ENCODE measurements around the gene VAT1L.

VAT1L gene

GRCh38 chr16:77896415-77897128 is 108.2 kb downstream of the VAT1L start:
- H2AFZ ChIP-seq (ENCODE audit: low read length), result no peak overlapping the region
- no peak for DNase-seq
- H3K27me3 ChIP-seq (replicated peaks; ENCODE audit: insufficient read depth, low read length), result no peaks in the 10 kb centered on the region

GRCh38 chr16:77897129-77897437 is 108.7 kb downstream of the VAT1L start:
- Histone ChIP-seq H3K27me3 (replicated peaks; ENCODE audit: insufficient read depth, low read length) (no peaks in the 10 kb centered on the region), H3K36me3 (replicated peaks; ENCODE audit: insufficient read depth, low read length) (no peaks in the 10 kb centered on the region), H3K9me2 (replicated peaks; ENCODE audit: insufficient read depth, low read length) (no peaks in the 10 kb centered on the region), H2AFZ (ENCODE audit: low read length) (no peak overlapping the region), H3F3A (ENCODE audit: insufficient read depth, low read length) (no peaks in the 10 kb centered on the region), H3K4me3 (ENCODE audit: low read length) (no peak overlapping the region), H4K20me1 (ENCODE audit: insufficient read depth, low read length) (no peaks in the 10 kb centered on the region), H3K4me1 (ENCODE audit: low read length) (no peaks in the 10 kb centered on the region), H3K9me3 (replicated peaks; ENCODE audit: insufficient read depth, low read length) (no peaks in the 10 kb centered on the region), H3K9ac (ENCODE audit: low read length) (no peak overlapping the region), H3K27ac (ENCODE audit: low read length) (no peak overlapping the region), H3K79me2 (ENCODE audit: low read length) (no peaks in the 10 kb centered on the region), H3K4me2 (ENCODE audit: low read depth, low read length) (no peak overlapping the region)
- no peak for DNase-seq
- no peak for TF ChIP-seq EZH2phosphoT487 (IDR thresholded peaks at IDR 0.05; ENCODE audit: low read length)
- no peak for TF ChIP-seq CTCF (IDR thresholded peaks at IDR 0.05; ENCODE audit: low read length)
- no peak for TF ChIP-seq EZH2 (optimal IDR thresholded peaks at IDR 0.05; ENCODE audit: low read depth, low read length)

More at GRCh38 chr16:77896415-77897128, 108.2 kb downstream of the VAT1L start:
- Histone ChIP-seq H3K9me3 (replicated peaks; ENCODE audit: insufficient read depth, low read length) (no peaks in the 10 kb centered on the region), H3K79me2 (ENCODE audit: low read length) (no peaks in the 10 kb centered on the region), H4K20me1 (ENCODE audit: insufficient read depth, low read length) (no peaks in the 10 kb centered on the region), H3K36me3 (replicated peaks; ENCODE audit: insufficient read depth, low read length) (no peaks in the 10 kb centered on the region), H3K4me1 (ENCODE audit: low read length) (no peaks in the 10 kb centered on the region), H3F3A (ENCODE audit: insufficient read depth, low read length) (no peaks in the 10 kb centered on the region), H3K9me2 (replicated peaks; ENCODE audit: insufficient read depth, low read length) (no peaks in the 10 kb centered on the region), H3K4me3 (ENCODE audit: low read length) (no peak overlapping the region), H3K4me2 (ENCODE audit: low read depth, low read length) (no peak overlapping the region), H3K27ac (ENCODE audit: low read length) (no peak overlapping the region), H3K9ac (ENCODE audit: low read length) (no peak overlapping the region)
- TF ChIP-seq EZH2phosphoT487 (IDR thresholded peaks at IDR 0.05; ENCODE audit: low read length) (no peak), EZH2 (optimal IDR thresholded peaks at IDR 0.05; ENCODE audit: low read depth, low read length) (no peak), CTCF (IDR thresholded peaks at IDR 0.05; ENCODE audit: low read length) (no peak)

GRCh38 chr16:77897831-77898605 is 109.7 kb downstream of the VAT1L start:
- Histone ChIP-seq H3K4me3 (ENCODE audit: low read length) (no peak overlapping the region), H3K9ac (ENCODE audit: low read length) (no peak overlapping the region), H3K27me3 (replicated peaks; ENCODE audit: insufficient read depth, low read length) (no peaks in the 10 kb centered on the region), H3K79me2 (ENCODE audit: low read length) (no peaks in the 10 kb centered on the region), H4K20me1 (ENCODE audit: insufficient read depth, low read length) (no peaks in the 10 kb centered on the region), H3K9me2 (replicated peaks; ENCODE audit: insufficient read depth, low read length) (no peaks in the 10 kb centered on the region), H3K36me3 (replicated peaks; ENCODE audit: insufficient read depth, low read length) (no peaks in the 10 kb centered on the region), H2AFZ (ENCODE audit: low read length) (no peak overlapping the region), H3K9me3 (replicated peaks; ENCODE audit: insufficient read depth, low read length) (no peaks in the 10 kb centered on the region), H3F3A (ENCODE audit: insufficient read depth, low read length) (no peaks in the 10 kb centered on the region), H3K4me2 (ENCODE audit: low read depth, low read length) (no peak overlapping the region), H3K27ac (ENCODE audit: low read length) (no peak overlapping the region), H3K4me1 (ENCODE audit: low read length) (no peaks in the 10 kb centered on the region)
- no peak for TF ChIP-seq EZH2 (optimal IDR thresholded peaks at IDR 0.05; ENCODE audit: low read depth, low read length)
- no peak for TF ChIP-seq EZH2phosphoT487 (IDR thresholded peaks at IDR 0.05; ENCODE audit: low read length)
- TF ChIP-seq CTCF (IDR thresholded peaks at IDR 0.05; ENCODE audit: low read length), result no peak
- DNase-seq, result no peak
